RWPE2 (cell line): ENCODE measurements around the gene MANF.

ENCODE experiments used
- ATAC-seq: fragments of 200-7000 bp; cut with Tn5 transposase; 3 replicates; pipeline ENCODE4 v1.9.1; 2021; ENCODE audit warnings: low read depth
- DNase-seq: peaks from one replicate; pipeline ENCODE4 v3.0.0-alpha.2; 2020; ENCODE audit warnings: low spot score
- H3K27ac ChIP-seq: fragments of 450-650 bp; 2 replicates; pipeline ENCODE4 v1.5.1; 2017; ENCODE audit warnings: mild to moderate bottlenecking; ENCODE audit not compliant: poor library complexity, severe bottlenecking
- H3K27me3 ChIP-seq: fragments of 250-450 bp; sonication (Bioruptor Pico); 2 replicates; pipeline ENCODE4 v1.5.1; 2021; ENCODE audit warnings: mild to moderate bottlenecking, moderate library complexity; ENCODE audit not compliant: insufficient read depth, poor library complexity, severe bottlenecking
- H3K36me3 ChIP-seq: fragments of 250-450 bp; sonication (Bioruptor Pico); 2 replicates; pipeline ENCODE4 v1.5.1; 2020; ENCODE audit warnings: low read depth, mild to moderate bottlenecking, moderate library complexity
- H3K4me1 ChIP-seq: fragments of 250-450 bp; sonication (Bioruptor Pico); 2 replicates; pipeline ENCODE4 v1.5.1; 2021; ENCODE audit warnings: mild to moderate bottlenecking, moderate library complexity; ENCODE audit not compliant: insufficient read depth, poor library complexity, severe bottlenecking
- H3K4me3 ChIP-seq: fragments of 250-450 bp; sonication (Bioruptor Pico); 2 replicates; pipeline ENCODE4 v1.5.1; 2021; ENCODE audit warnings: mild to moderate bottlenecking, moderate library complexity; ENCODE audit not compliant: severe bottlenecking
- H3K9me3 ChIP-seq: fragments of 250-450 bp; sonication (Bioruptor Pico); 2 replicates; pipeline ENCODE4 v1.5.1; 2021; ENCODE audit warnings: mild to moderate bottlenecking, moderate library complexity; ENCODE audit not compliant: severe bottlenecking
- CTCF ChIP-seq: fragments of 450-650 bp; IDR thresholded peaks from one replicate; pipeline ENCODE4 v1.5.1; 2017; ENCODE audit warnings: mild to moderate bottlenecking, moderate library complexity; ENCODE audit not compliant: poor library complexity, severe bottlenecking

The MANF gene

GRCh38 chr3:51382076-51382745 is 2.9 kb upstream of the MANF start:
- DNase-seq, result peak; percentile 15
- peaks cover 24% of the 10 kb centered on the region for H3K36me3 ChIP-seq
- H3K4me3 ChIP-seq, result no peak overlapping the region
- H3K27me3 ChIP-seq, result no peaks in the 10 kb centered on the region
- no peak for ATAC-seq
- peaks cover 3% of the 10 kb centered on the region for H3K4me1 ChIP-seq
- H3K27ac ChIP-seq, result no peak overlapping the region
- no peak for TF ChIP-seq CTCF
- H3K9me3 ChIP-seq, result no peaks in the 10 kb centered on the region

GRCh38 chr3:51382947-51383578 is 2.0 kb upstream of the MANF start:
- H3K27ac ChIP-seq, result no peak overlapping the region
- H3K27me3 ChIP-seq, result no peaks in the 10 kb centered on the region
- H3K36me3 ChIP-seq, result peaks cover 33% of the 10 kb centered on the region
- H3K9me3 ChIP-seq, result no peaks in the 10 kb centered on the region
- no peak overlapping the region for H3K4me3 ChIP-seq
- ATAC-seq (no peak), DNase-seq (no peak)
- H3K4me1 ChIP-seq, result peaks cover 7% of the 10 kb centered on the region
- no peak for TF ChIP-seq CTCF

- Histone ChIP-seq H3K4me3 (peak overlapping the region; percentile 78), H3K27me3 (no peaks in the 10 kb centered on the region), H3K9me3 (no peaks in the 10 kb centered on the region), H3K4me1 (peaks cover 7% of the 10 kb centered on the region), H3K27ac (peak overlapping the region; percentile 64), H3K36me3 (peaks cover 44% of the 10 kb centered on the region)
- TF ChIP-seq CTCF, result no peak
- DNase-seq (no peak), ATAC-seq (peak; percentile 10; the same call in 1 of the 3 replicates)
Observed at GRCh38 chr3:51384055-51384725, 901 bp upstream of the MANF start.

GRCh38 chr3:51385621-51386091 is 565 bp downstream of the MANF start:
- Histone ChIP-seq H3K9me3 (no peaks in the 10 kb centered on the region), H3K27ac (peak overlapping the region; percentile 64), H3K36me3 (peaks cover 55% of the 10 kb centered on the region), H3K4me3 (peak overlapping the region; percentile 78), H3K4me1 (peaks cover 7% of the 10 kb centered on the region), H3K27me3 (no peaks in the 10 kb centered on the region)
- ATAC-seq (no peak), DNase-seq (peak; percentile 29)
- TF ChIP-seq CTCF, result no peak
